ENCODE measurements around the gene EPHA6.

DNA sequence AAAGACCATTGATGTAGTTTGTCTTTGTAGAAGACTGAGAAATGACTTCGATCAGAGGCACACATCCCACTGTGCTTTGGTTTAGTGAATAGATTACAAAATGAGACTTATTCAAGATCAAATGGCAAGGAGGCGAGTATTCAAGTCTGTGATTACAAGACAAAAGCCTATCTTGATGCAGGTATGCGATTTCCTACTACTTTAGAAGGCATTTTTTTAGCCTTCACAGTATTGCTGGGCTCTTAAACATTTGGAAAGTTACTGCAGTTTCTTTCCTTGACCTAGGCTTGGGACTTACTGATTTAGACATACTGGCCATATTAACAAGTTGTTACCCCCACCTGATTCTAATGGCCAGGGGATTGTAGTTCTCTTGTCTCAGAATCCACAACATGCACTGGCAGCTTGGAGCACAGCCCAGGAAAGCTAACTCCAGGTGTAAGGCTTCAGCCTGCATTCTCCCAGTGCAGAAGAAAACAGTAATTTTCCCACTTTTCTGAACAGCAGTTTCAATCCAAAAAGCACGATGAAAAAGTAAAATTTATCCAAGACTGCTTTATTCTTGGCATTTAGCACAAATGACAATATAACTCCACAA, 311.6 kb downstream of the EPHA6 start:
- TF ChIP-seq, protein P1, sequence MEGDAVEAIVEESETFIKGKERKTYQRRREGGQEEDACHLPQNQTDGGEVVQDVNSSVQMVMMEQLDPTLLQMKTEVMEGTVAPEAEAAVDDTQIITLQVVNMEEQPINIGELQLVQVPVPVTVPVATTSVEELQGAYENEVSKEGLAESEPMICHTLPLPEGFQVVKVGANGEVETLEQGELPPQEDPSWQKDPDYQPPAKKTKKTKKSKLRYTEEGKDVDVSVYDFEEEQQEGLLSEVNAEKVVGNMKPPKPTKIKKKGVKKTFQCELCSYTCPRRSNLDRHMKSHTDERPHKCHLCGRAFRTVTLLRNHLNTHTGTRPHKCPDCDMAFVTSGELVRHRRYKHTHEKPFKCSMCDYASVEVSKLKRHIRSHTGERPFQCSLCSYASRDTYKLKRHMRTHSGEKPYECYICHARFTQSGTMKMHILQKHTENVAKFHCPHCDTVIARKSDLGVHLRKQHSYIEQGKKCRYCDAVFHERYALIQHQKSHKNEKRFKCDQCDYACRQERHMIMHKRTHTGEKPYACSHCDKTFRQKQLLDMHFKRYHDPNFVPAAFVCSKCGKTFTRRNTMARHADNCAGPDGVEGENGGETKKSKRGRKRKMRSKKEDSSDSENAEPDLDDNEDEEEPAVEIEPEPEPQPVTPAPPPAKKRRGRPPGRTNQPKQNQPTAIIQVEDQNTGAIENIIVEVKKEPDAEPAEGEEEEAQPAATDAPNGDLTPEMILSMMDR (IDR thresholded peaks at IDR 0.05; ENCODE audit: low read length): no peak
- no peak for TF ChIP-seq EZH2 (IDR thresholded peaks at IDR 0.05; ENCODE audit: borderline replicate concordance, low read length)

Data from OCI-LY1 (cell line).